Activated CD4-positive, alpha-beta T cell treated with anti-CD3 and anti-CD28 coated beads for 48 hours (primary cell): ENCODE data around the gene SLAMF1.
A peak's percentile ranks its signal among the peaks of the same experiment; 100 is the strongest.
"Not testable (repeated sequence)": the region's sequence is repeated elsewhere in the genome, so short reads cannot be mapped to it uniquely, and the experiment has no call there.

Source experiments
- DNase-seq: peaks from one replicate; pipeline ENCODE4 v3.0.0-alpha.2; 2020

Gene SLAMF1

DNA sequence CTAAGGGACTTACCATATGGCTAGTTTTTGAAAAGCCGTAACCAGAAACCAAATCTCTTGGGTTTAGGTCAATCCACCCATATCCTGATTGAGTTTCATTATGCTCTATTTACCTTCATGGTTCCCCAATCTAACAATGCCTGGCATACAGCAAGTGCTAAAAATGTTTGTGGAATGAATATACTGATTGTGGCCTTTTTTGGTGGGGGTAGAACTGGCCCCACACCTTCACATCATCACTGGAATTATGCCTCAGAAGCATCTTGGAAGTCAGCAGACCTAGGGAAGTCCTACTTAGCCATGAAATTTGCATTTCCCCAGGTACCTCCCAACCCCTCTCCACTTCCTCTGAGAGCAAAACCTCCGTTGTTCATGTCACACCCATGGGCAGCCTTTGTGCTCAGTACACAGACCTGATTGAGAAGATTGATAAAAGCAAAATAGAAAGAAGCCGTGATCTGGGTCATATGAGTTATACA, 17.8 kb upstream of the SLAMF1 start:
- DNase-seq = peak; percentile 51

DNA sequence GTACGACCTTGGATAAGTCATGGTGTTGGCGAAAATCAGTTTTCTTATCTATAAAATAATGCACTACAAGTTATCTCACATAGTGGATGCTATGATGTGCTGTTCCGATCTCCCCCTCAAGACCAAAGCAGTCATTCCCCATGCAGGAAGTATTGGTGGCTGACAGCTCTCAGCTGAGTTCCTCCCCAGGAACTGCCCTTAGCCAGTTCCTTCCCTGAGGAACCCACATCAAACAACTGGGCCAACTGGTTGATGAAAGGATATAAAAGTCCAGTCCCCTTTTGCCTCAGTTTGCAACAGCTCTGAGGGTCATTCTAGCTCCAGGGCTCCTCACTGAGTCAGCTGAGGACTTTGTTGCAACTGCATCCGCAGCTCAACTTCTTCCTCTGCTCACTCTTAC, 16.1 kb upstream of the SLAMF1 start:
- no peak for DNase-seq

DNA sequence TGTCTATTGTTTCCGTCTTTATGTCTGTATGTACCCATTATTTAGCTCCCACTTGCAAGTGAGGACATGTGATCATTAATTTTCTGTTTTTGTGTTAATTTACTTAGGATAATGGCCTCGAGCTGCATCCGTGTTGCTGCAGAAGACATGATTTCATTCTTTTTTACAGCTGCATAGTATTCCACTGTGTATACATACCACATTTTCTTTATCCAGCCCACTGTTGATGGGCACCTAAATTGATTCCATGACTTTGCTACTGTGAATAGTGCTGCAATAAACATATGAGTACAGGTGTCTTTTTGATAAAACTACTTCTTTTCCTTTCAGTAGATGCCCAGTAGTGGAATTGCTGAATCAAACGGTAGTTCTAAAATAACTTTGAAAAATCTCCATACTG, 12.7 kb upstream of the SLAMF1 start:
- DNase-seq = no peak

DNA sequence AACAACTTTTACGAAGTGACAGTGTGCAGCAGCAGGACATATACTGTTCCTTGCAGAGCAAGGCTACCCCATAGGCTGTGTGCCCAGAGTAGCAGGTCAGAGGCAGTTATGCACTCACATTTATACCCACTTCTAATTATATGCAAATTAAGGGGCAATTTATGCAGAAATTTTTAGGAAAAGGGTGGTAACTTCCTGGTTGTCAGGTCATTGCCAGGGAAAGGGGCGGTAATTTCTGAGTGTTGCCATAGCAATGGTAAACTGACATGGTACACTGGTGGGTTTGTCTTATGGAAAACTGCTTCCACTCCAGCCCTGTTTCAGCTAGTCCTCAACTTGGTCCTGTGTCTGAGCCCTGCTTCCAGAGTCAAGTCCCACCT, 12.0 kb upstream of the SLAMF1 start:
- no peak for DNase-seq

DNA sequence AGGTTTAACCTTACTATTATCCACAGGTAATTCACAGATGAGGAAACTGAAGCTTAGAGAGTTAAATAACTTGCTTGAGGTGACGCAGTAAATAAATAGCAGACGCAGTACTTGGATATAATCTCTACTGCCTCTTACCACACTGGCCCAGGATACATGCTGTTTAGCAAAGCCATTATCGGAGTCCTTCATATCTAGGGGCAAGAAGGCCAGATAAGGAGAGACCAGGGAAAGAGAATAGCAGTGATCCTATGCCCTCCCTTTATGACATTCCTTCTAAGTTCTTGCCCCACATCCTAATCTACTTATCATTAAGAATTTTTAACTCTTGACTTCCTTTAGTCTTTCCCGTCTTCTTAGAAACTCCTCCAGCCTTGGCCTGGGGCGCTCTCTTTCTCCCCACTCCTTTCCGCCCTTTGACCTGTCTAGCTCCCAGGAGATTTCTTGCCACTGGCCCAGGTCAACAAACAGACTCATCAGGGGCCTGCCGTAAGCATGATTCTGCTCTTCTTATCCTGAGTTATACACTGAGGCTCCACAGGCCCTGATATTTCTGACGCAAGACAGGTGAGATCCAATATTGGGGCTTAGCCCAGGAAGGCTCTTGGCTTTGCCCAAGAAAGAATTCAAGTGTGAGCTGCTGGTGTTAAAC, 11.4 kb upstream of the SLAMF1 start:
- no peak for DNase-seq

DNA sequence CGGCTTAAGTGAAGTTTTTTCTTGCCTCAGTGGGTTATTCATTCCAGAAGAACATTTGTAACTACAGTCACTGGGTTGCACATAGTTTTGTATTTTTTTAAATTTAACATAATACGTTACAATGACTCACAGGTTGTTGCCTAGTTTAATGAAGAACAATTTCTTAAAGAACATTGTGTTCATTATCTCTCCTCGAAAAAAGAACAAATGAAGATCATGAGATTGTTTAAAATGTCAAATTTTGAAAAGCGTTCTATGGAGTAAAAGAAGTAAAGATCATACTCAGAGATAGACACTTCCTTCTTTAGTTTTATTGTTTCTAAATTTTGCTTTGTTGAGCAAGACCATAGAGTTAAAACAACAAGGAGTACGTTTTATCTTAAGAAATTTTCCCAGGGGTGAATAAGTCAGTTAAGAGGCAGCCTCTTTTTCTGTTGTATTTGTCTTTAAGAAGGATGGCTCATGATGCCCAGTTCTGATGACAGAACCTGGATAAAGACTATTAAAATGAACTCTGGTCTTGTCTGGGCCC, 10.5 kb upstream of the SLAMF1 start:
- DNase-seq = no peak

DNA sequence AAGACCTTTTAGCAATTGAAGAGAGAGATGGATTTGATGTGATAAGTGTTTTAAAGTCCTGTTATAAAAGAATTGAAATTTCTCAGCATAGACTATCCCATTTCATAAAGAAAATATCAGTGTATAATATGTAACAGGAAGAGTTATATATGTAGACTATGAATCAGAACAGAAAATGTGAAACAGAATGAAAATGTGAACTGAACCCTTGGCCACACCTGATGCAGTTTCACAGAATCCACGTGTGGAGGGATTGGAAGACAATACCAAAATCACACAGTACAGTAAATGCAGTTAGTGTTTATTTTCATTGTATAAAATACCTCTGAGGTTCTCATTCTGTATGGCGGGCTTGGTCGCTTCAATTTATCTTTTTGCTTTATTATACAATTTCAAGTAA, 9.9 kb upstream of the SLAMF1 start:
- DNase-seq = no peak

DNA sequence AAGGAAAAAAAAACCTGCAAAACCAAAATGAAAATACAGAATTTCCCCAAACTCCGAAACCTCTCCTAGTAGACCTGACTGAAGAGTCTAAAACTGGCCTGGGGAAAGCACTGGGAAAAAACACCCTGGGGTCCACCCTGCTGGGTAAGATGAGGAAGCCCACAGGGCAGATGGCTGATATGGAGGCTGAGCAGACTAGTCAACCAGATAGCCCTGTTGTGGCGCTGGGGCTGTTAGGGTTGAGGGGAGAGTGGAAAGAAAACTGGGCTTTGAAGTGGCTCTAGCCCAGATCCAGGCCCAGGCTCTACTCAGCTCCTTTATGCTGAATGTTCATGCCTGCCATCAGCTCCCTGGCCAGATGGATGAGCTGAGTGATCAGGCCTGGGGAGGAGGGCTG, 6.8 kb upstream of the SLAMF1 start:
- no peak for DNase-seq

DNA sequence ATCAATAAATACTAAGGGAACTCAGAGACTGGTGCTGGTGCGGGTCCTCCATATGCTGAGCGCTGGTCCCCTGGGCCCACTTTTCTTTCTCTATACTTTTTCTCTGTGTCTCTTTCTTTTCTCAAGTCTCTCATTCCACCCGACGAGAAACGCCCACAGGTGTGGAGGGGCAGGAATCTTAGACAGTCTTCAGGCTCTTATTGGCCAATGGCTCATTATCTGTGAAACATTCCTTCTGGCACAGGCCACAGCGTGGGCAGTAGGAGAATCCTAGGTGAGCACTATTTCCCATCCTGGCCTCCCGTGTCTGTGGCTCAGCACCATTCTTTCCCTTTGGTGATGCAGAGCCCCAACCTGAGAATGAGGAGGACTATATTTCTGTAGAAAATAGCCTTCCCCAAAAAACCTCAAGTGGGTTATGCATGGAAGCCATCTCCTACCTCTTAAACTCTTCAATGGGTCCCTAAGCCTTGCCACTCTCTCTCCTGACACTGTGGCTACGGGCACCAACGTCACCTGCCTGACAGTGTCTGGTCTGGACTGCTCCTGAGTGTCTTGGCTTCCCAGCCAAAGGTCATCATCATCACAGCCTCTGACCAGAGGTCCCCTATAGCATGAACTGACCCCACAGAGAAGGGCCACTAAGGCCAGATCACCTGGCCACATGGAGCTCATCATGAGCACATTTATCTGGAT, 6.2 kb upstream of the SLAMF1 start:
- DNase-seq = no peak

DNA sequence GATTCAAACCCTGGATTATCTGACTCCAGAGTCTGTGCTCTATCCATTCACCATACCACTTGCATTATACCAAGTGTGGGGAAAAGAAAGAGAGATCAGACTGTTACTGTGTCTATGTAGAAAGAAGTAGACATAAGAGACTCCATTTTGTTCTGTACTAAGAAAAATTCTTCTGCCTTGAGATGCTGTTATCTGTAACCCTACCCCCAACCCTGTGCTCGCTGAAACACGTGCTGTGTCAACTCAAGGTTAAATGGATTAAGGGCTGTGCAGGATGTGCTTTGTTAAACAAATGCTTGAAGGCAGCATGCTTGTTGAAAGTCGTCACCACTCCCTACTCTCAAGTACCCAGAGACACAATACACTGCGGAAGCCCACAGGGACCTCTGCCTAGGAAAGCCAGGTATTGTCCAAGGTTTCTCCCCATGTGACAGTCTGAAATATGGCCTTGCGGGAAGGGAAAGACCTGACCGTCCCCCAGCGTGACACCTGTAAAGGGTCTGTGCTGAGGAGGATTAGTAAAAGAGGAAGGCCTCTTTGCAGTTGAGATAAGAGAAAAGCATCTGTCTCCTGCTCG, 5.3 kb upstream of the SLAMF1 start:
- not testable (repeated sequence) for DNase-seq

DNA sequence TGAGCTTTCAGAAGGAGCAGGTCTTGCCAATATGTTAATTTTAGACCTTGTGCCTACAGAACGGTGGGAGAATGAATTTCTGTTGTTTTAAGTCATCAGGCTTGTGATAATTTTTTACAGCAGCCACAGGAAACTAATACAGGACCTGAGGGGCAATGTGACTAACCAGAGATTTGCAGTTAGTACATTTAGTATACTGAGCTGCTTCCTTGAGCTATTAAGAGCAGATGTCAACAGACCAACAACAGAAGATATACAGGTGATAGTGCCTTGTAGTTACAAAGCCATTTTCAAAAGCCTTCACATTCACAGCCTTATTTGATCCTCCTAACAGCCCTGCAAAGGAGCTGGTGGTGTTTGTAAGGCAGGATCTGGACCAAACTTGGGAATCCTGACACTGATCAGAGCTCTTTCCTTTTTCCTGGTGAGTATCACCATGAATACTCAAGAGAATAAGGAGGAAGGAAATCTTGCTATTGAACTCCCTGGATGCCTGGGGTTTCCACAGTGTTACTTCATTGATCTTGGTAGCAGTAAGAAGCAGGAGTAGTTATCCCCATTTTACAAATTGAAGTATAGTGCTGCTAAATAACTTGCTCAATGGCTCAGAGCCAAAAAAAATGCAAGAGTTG, 4.7 kb upstream of the SLAMF1 start:
- DNase-seq = no peak

DNA sequence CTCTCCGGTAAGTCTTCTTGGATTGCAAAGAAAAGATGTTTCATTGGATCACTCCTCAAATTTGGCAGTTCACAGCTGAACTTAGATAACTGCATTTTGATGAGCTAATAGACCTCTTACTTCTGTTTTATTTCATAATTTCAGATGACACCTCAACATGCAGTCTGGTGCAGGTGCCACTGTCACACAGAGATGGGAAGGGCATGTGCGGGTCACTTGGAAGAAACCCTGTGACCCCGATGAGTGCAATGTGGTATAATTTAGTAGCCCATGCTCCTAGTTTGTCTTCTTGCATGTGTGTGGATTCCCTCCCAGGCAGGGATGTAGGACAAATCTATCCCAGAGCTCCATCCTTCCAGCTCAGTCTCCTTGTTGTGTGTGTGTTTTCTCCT, 481 bp upstream of the SLAMF1 start:
- no peak for DNase-seq

DNA sequence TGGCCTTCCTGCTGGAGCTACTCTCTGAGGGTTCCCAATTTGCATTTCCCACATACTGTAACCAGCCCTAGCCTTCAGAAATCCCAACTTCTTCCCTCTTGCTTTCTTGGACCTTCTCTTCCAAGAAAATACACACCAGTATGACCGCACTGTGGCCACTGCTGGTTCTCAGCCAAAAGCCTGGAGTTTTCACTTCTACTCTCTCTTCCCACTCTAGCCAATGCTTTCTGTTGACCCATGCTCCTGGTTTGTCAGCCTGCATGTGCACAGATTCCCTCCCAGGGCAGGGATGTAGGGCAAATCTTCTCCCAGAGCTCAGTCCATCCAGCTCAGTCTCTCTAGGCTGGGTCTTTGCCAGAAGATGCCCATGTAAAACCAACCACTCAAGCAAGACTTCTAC, 664 bp downstream of the SLAMF1 start:
- no peak for DNase-seq

DNA sequence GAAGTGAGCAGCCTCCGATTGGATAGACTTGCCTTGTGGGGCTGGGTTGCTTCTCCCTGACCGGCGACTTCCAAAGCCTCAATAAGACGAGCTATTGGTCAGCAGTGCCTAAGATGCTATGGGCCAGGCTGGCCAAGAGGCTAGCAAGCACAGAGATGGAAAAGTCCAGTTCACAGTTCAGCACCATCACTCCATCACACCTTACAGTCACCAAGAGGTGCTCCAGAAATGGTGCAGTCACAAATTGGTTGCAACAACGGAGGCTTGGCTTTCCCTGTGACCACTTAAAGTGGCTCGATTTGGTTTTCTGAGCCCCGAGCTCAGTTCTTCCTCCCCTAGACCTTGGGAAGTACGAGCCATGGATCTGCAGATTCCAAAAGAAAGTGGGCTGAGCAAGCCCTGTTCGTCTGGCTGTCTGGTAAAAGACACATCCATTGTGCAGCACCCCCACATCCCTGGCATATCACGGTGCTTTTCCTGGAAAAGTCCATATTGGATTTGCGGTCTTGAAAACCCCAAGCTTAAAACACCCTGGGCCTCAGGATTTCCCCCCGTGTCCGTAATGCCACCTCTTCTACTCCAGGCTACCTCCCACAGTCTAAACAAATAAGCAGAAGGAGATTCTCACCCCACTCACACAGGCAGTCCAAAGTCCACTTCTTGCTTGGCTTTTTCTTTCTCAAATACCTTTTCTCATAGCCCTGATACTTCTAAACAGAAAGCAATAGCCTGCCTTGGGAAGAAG, 1.3 kb downstream of the SLAMF1 start:
- no peak for DNase-seq

DNA sequence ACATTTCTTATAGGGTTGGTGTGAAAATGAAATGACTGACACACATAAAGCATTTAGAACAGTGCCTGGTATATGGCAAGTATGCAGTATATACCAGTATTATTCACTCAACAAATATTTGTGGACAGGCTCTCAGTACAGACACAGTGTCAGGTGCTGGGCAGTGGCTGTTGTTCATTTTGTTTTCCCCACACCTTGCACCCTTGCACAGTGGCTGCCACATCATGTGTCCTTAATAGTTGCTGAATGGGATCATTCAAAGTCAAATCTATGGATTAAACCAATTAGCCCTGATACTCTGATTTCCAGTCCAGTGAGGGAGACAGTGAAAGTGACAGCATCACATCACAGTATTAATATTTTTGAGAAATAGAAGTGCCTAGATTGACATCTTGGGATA, 2.4 kb downstream of the SLAMF1 start:
- DNase-seq = no peak

DNA sequence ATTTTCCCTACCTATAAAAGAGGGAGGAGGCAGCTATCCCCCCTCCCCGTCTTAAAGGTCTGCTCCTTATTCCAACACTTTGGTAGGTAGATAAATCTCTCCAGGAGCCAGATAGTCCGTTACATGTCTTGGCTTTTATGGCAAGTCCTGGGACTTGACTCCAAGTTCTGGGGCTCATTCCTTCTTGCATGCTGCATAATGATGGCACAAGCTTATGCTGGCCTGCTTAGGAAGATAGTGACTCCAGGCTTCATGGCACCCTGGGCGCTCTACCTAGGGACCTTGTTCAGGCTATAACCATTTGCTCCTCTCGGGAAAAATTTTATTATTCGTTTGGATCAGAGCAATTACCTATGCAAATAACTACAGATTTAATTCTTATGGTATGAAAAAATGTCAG, 3.7 kb downstream of the SLAMF1 start:
- DNase-seq = no peak

DNA sequence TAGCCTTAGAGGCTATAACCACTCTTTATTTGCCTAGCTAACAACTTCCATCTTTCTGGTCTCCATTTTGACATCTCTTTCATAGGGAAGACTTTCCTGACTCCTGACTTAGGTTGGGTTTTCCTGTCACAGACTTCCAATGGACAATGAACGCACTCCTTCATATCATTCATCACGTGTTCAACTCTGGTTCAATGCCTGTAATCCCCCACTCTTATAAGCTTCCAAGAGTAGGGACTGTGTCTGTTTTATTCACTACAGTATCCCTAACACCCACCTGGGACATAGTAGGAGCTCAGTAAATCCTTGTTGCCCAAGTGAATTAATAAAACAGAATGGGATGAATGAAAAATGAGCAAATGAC, 4.6 kb downstream of the SLAMF1 start:
- no peak for DNase-seq

DNA sequence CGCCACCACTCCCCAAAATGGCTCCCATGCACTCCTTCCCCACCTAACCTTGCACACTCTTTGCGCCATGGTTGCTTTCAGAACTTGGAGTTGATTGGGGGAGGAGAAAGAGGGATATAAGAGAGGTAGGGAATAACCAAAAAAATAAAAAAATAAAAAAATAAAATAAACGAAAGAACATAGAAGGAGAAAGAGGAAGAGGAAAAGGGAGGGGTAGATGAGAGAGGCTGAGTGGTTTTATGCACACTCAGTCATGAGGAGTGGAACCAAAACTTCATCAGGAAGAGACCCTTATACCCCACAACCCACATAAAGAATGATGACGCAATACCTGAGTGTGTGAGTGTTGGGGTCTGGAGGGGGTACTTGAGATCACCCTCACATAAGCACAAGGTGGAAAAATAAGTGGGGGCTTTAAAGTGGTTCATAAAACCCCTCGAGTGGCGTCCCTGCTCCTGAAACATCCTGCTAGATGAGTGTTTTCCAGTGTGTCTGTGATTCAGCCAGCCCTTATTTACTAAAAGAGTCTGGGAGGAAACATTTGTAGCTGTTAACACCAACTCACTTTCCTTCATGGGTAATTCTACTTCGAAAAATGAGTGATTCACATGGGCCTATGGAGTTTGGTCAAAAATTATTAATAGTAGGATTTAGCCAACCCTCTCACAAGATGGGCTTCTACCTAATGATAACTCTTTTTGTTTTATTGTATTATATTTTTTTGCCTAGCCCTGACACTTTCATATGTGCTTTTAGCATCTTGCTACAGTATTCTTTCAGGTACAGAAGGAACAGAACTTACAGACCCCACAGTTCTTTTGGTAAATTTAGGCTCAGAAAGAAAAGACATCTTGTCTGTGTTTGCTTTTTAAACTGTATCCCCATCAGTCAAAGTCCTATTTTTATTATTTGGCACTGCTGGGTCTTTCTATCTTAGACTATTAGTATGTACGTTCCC, 5.2 kb downstream of the SLAMF1 start:
- DNase-seq = no peak

DNA sequence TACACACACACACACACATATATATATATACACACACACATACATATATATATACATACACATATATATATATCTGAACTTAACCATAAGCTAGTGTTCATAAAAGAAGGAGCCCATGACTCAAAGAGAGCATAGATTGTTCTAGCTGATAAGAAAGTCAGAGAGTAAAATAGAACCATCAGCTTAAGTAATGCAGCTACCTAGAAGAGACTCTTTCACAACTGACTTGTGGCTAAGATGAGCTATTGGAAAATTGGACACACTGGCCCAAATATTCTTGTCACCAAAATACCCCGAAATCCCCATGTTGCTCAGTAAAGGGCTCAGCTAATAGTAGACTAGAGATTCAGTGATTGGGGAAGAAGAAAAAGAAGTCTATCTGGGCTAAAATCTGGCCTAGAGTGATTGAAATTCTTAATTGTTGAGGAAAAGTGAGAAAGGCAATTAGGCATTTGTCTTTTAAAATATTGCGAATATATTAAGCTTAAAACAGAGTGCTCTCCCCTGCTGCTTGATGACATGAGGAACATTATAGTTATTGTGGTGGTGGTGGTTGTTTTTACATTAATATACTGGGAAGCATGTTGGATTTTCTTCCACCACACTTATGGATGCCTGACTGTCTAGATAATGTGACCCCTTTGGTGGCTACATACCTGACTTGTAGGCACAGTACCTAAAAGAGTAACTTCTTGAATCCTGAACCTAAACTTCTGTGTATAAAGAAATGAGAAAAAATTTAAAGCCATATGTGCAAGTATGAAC, 6.3 kb downstream of the SLAMF1 start:
- no peak for DNase-seq

DNA sequence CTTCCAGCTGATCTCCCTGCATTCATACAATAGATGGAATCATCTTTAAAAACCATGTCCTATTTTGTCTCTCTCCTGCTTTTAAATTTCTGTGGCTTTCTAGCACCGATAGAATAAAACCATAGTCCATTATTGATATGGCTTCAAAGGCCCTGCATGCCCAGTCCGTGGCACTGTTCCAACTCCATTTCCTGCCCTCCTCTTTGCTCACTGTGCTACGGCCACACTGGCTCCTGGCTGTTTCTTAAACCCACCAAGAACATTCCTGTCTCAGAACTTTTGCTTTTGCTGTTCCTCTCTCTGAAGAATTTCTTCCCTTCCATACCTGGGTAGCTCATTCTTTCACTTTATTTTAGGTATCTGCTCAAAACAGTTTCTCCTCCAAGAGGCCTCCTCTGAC, 7.2 kb downstream of the SLAMF1 start:
- no peak for DNase-seq

DNA sequence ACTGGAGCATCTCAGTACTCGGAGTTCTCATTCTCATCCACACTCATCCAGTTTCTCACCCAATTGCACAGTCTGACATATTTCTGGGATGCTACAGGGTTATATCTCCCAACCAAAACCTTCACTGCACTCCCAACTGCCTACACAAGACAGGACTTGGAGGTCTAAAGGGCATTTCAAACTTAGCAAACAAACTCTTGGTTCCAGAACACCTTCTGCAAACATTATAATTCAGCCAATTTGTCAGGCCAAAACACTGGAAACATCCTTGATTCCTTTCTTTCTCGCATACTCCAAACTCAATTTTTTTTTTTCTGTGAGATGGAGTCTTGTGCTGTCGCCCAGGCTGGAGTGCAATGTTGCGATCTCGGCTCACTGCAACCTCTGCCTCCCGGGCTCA, 7.9 kb downstream of the SLAMF1 start:
- no peak for DNase-seq
